PC-3 (cell line): ENCODE results near the gene ADGRF4. TPM values are rescaled to one million over a fixed set of nuclear protein-coding genes. Genes with fewer than 3 reads are reported as not detected.

Experiments
- ATAC-seq: fragments of 200-7000 bp; cut with Tn5 transposase; 2 replicates; pipeline ENCODE4 v1.9.1; 2020; ENCODE audit warnings: mild to moderate bottlenecking, moderate library complexity
- BruUV-seq: library from RNA; stranded (reverse); fragments of 400-500 nt; replicated peaks from 2 replicates; lab custom pipeline; 2021; lab: Mats Ljungman, UMichigan
- CTCF ChIA-PET: fragments of 300-600 bp; sonication (Branson Sonifier 250); formaldehyde crosslinking; loops from one replicate; lab custom pipeline; 2022; ENCODE audit warnings: antibody characterized with exemption; lab: Charles Lee
- POLR2A ChIA-PET: fragments of 300-600 bp; sonication (Branson Sonifier 250); formaldehyde crosslinking; loops from one replicate; lab custom pipeline; 2022; ENCODE audit warnings: antibody characterized with exemption; ENCODE audit not compliant: unreplicated experiment; lab: Charles Lee
- DNase-seq: peaks from one replicate; pipeline ENCODE4 v3.0.0-alpha.2; 2015
- H2AFZ ChIP-seq: fragments of 300-600 bp; sonication (generic); 2 replicates; pipeline ENCODE4 v1.6.0; 2016; ENCODE audit warnings: antibody characterized with exemption, low read length
- H3F3A ChIP-seq: fragments of 300-600 bp; sonication (generic); one replicate; pipeline ENCODE4 v1.6.0; 2017; ENCODE audit warnings: antibody characterized with exemption, low read length, control low read depth, mild to moderate bottlenecking; ENCODE audit not compliant: unreplicated experiment
- H3K27ac ChIP-seq: fragments of 300-600 bp; sonication (generic); 2 replicates; pipeline ENCODE4 v1.5.1; 2016; ENCODE audit warnings: mild to moderate bottlenecking, low read length
- H3K27me3 ChIP-seq: fragments of 300-600 bp; sonication (generic); 2 replicates; pipeline ENCODE4 v1.6.1; 2016; ENCODE audit warnings: low read length, mixed read lengths
- H3K36me3 ChIP-seq: fragments of 300-600 bp; sonication (generic); 2 replicates; pipeline ENCODE4 v1.6.1; 2016; ENCODE audit warnings: low read depth, mixed run types, low read length, mixed read lengths
- H3K4me1 ChIP-seq: fragments of 300-600 bp; sonication (generic); 2 replicates; pipeline ENCODE4 v1.5.1; 2016; ENCODE audit warnings: low read length; ENCODE audit not compliant: insufficient read depth
- H3K4me2 ChIP-seq: fragments of 300-600 bp; sonication (generic); 2 replicates; pipeline ENCODE4 v1.6.0; 2016; ENCODE audit warnings: low read length
- H3K4me3 ChIP-seq: fragments of 300-600 bp; sonication (generic); 2 replicates; pipeline ENCODE4 v1.5.1; 2016; ENCODE audit warnings: mild to moderate bottlenecking, low read length, mixed read lengths
- H3K79me2 ChIP-seq: fragments of 300-600 bp; sonication (generic); 2 replicates; pipeline ENCODE4 v1.6.1; 2017; ENCODE audit warnings: low read length, mixed read lengths
- H3K9ac ChIP-seq: fragments of 300-600 bp; sonication (generic); 2 replicates; pipeline ENCODE4 v1.6.0; 2016; ENCODE audit warnings: mild to moderate bottlenecking, low read length
- H3K9me2 ChIP-seq: fragments of 300-600 bp; sonication (generic); replicated peaks from 2 replicates; pipeline ENCODE4 v1.6.1; 2016; ENCODE audit warnings: mixed run types, low read length, mixed read lengths
- H3K9me3 ChIP-seq: fragments of 300-600 bp; sonication (generic); 2 replicates; pipeline ENCODE4 v1.6.1; 2016; ENCODE audit warnings: low read length, mixed read lengths
- H4K20me1 ChIP-seq: fragments of 300-600 bp; sonication (generic); 2 replicates; pipeline ENCODE4 v1.6.1; 2016; ENCODE audit warnings: low read length, mixed read lengths
- CTCF ChIP-seq: fragments of 300-600 bp; sonication (generic); conservative IDR thresholded peaks from 2 replicates; pipeline ENCODE4 v1.5.1; 2017; ENCODE audit warnings: antibody characterized with exemption, low read depth, mild to moderate bottlenecking, low read length
- EZH2 ChIP-seq: fragments of 300-600 bp; sonication (generic); IDR thresholded peaks from one replicate; pipeline ENCODE4 v1.6.1; 2017; ENCODE audit warnings: antibody characterized with exemption, mild to moderate bottlenecking, low read length; ENCODE audit not compliant: unreplicated experiment
- EZH2phosphoT487 ChIP-seq: fragments of 300-600 bp; sonication (generic); IDR thresholded peaks from 2 replicates; pipeline ENCODE4 v1.6.1; 2018; ENCODE audit warnings: mild to moderate bottlenecking, antibody characterized with exemption, low read length, borderline replicate concordance
- intact Hi-C: fragments of 100-400 bp; cut with micrococcal nuclease; formaldehyde crosslinking; loops from 2 replicates; pipeline ENCODE4 v1.9.0; 2023
- total RNA-seq: library from RNA; depleted of rRNA; stranded (reverse); fragments of >200 nt; gene quantifications from 2 replicates; pipeline ENCODE4 v1.2.3, GENCODE V29; 2014

The ADGRF4 gene
- total RNA-seq, 1 experiment from 2014 or later, result 3.4 TPM

- H3K79me2 ChIP-seq, result no peaks in the 10 kb centered on the region
- no peaks in the 10 kb centered on the region for H3K36me3 ChIP-seq
- no peak overlapping the region for H3K4me2 ChIP-seq
- intact Hi-C loops, result no loop called here
- ATAC-seq, result peak; percentile 51
- no peaks in the 10 kb centered on the region for H3K9me3 ChIP-seq
- CTCF ChIA-PET, result no interaction called here
- H3F3A ChIP-seq, result no peaks in the 10 kb centered on the region
- no peak overlapping the region for H3K4me3 ChIP-seq
- H3K9ac ChIP-seq, result no peak overlapping the region
- no peak overlapping the region for H2AFZ ChIP-seq
- no peaks in the 10 kb centered on the region for H3K27me3 ChIP-seq
- H3K4me1 ChIP-seq, result 0 out of 2 replicates have a peak, but pooled peaks cover 3% of the 10 kb centered on the region
- no peaks in the 10 kb centered on the region for H4K20me1 ChIP-seq
- no peak overlapping the region for H3K27ac ChIP-seq
- POLR2A ChIA-PET, result no interaction called here
- DNase-seq, result no peak
- TF ChIP-seq EZH2phosphoT487 (no peak), EZH2 (no peak), CTCF (no peak)
- H3K9me2 ChIP-seq, result no peaks in the 10 kb centered on the region
- no TSS peak for BruUV-seq
Observed at GRCh38 chr6:47749757-47750156, 51.4 kb downstream of the ADGRF4 start.

GRCh38 chr6:47752801-47753200 is 54.4 kb downstream of the ADGRF4 start:
- BruUV-seq, result no TSS peak
- intact Hi-C loops, result no loop called here
- CTCF ChIA-PET, result no interaction called here

More at GRCh38 chr6:47752801-47753200, 54.4 kb downstream of the ADGRF4 start:
- H2AFZ ChIP-seq, result 0 out of 2 replicates have a peak overlapping the region, but pooled peaks have one; percentile 27
- no peak for ATAC-seq
- H3K27me3 ChIP-seq, result no peaks in the 10 kb centered on the region
- H3K9ac ChIP-seq, result no peak overlapping the region
- H3K4me1 ChIP-seq, result 0 out of 2 replicates have a peak, but pooled peaks cover 3% of the 10 kb centered on the region
- no peaks in the 10 kb centered on the region for H3K9me2 ChIP-seq
- no peaks in the 10 kb centered on the region for H4K20me1 ChIP-seq
- H3F3A ChIP-seq, result no peaks in the 10 kb centered on the region
- H3K36me3 ChIP-seq, result no peaks in the 10 kb centered on the region
- H3K4me3 ChIP-seq, result no peak overlapping the region
- no peak for TF ChIP-seq EZH2phosphoT487
- no peak for TF ChIP-seq EZH2
- TF ChIP-seq CTCF, result no peak
- H3K79me2 ChIP-seq, result no peaks in the 10 kb centered on the region
- H3K9me3 ChIP-seq, result no peaks in the 10 kb centered on the region
- no peak overlapping the region for H3K4me2 ChIP-seq
- H3K27ac ChIP-seq, result no peak overlapping the region
- POLR2A ChIA-PET, result interaction anchor here (0.6 kb wide), 1 partner anchor 66 kb away, joined by 3 read pairs; no protein-coding TSS in a partner anchor
- DNase-seq, result no peak
